PC-3 (cell line): Measurements from ENCODE around the gene TEX2. TPM values are rescaled to one million over a fixed set of nuclear protein-coding genes. Genes with fewer than 3 reads are reported as not detected.
A peak's percentile ranks its signal among the peaks of the same experiment; 100 is the strongest.
"Not testable (repeated sequence)": the region's sequence is repeated elsewhere in the genome, so short reads cannot be mapped to it uniquely, and the experiment has no call there.

Source experiments
- ATAC-seq: fragments of 200-7000 bp; cut with Tn5 transposase; 2 replicates; pipeline ENCODE4 v1.9.1; 2020; ENCODE audit warnings: mild to moderate bottlenecking, moderate library complexity
- BruUV-seq: library from RNA; stranded (reverse); fragments of 400-500 nt; replicated peaks from 2 replicates; lab custom pipeline; 2021; lab: Mats Ljungman, UMichigan
- CTCF ChIA-PET: fragments of 300-600 bp; sonication (Branson Sonifier 250); formaldehyde crosslinking; loops from one replicate; lab custom pipeline; 2022; ENCODE audit warnings: antibody characterized with exemption; lab: Charles Lee
- POLR2A ChIA-PET: fragments of 300-600 bp; sonication (Branson Sonifier 250); formaldehyde crosslinking; loops from one replicate; lab custom pipeline; 2022; ENCODE audit warnings: antibody characterized with exemption; ENCODE audit not compliant: unreplicated experiment; lab: Charles Lee
- DNase-seq: peaks from one replicate; pipeline ENCODE4 v3.0.0-alpha.2; 2015
- H2AFZ ChIP-seq: fragments of 300-600 bp; sonication (generic); 2 replicates; pipeline ENCODE4 v1.6.0; 2016; ENCODE audit warnings: antibody characterized with exemption, low read length
- H3F3A ChIP-seq: fragments of 300-600 bp; sonication (generic); one replicate; pipeline ENCODE4 v1.6.0; 2017; ENCODE audit warnings: antibody characterized with exemption, low read length, control low read depth, mild to moderate bottlenecking; ENCODE audit not compliant: unreplicated experiment
- H3K27ac ChIP-seq: fragments of 300-600 bp; sonication (generic); 2 replicates; pipeline ENCODE4 v1.5.1; 2016; ENCODE audit warnings: mild to moderate bottlenecking, low read length
- H3K27me3 ChIP-seq: fragments of 300-600 bp; sonication (generic); 2 replicates; pipeline ENCODE4 v1.6.1; 2016; ENCODE audit warnings: low read length, mixed read lengths
- H3K36me3 ChIP-seq: fragments of 300-600 bp; sonication (generic); 2 replicates; pipeline ENCODE4 v1.6.1; 2016; ENCODE audit warnings: low read depth, mixed run types, low read length, mixed read lengths
- H3K4me1 ChIP-seq: fragments of 300-600 bp; sonication (generic); 2 replicates; pipeline ENCODE4 v1.5.1; 2016; ENCODE audit warnings: low read length; ENCODE audit not compliant: insufficient read depth
- H3K4me2 ChIP-seq: fragments of 300-600 bp; sonication (generic); 2 replicates; pipeline ENCODE4 v1.6.0; 2016; ENCODE audit warnings: low read length
- H3K4me3 ChIP-seq: fragments of 300-600 bp; sonication (generic); 2 replicates; pipeline ENCODE4 v1.5.1; 2016; ENCODE audit warnings: mild to moderate bottlenecking, low read length, mixed read lengths
- H3K79me2 ChIP-seq: fragments of 300-600 bp; sonication (generic); 2 replicates; pipeline ENCODE4 v1.6.1; 2017; ENCODE audit warnings: low read length, mixed read lengths
- H3K9ac ChIP-seq: fragments of 300-600 bp; sonication (generic); 2 replicates; pipeline ENCODE4 v1.6.0; 2016; ENCODE audit warnings: mild to moderate bottlenecking, low read length
- H3K9me2 ChIP-seq: fragments of 300-600 bp; sonication (generic); replicated peaks from 2 replicates; pipeline ENCODE4 v1.6.1; 2016; ENCODE audit warnings: mixed run types, low read length, mixed read lengths
- H3K9me3 ChIP-seq: fragments of 300-600 bp; sonication (generic); 2 replicates; pipeline ENCODE4 v1.6.1; 2016; ENCODE audit warnings: low read length, mixed read lengths
- H4K20me1 ChIP-seq: fragments of 300-600 bp; sonication (generic); 2 replicates; pipeline ENCODE4 v1.6.1; 2016; ENCODE audit warnings: low read length, mixed read lengths
- EZH2 ChIP-seq: fragments of 300-600 bp; sonication (generic); IDR thresholded peaks from one replicate; pipeline ENCODE4 v1.6.1; 2017; ENCODE audit warnings: antibody characterized with exemption, mild to moderate bottlenecking, low read length; ENCODE audit not compliant: unreplicated experiment
- EZH2phosphoT487 ChIP-seq: fragments of 300-600 bp; sonication (generic); IDR thresholded peaks from 2 replicates; pipeline ENCODE4 v1.6.1; 2018; ENCODE audit warnings: mild to moderate bottlenecking, antibody characterized with exemption, low read length, borderline replicate concordance
- intact Hi-C: fragments of 100-400 bp; cut with micrococcal nuclease; formaldehyde crosslinking; loops from 2 replicates; pipeline ENCODE4 v1.9.0; 2023
- total RNA-seq: library from RNA; depleted of rRNA; stranded (reverse); fragments of >200 nt; gene quantifications from 2 replicates; pipeline ENCODE4 v1.2.3, GENCODE V29; 2014
- TF ChIP-seq, protein P1 (sequence below): fragments of 300-600 bp; sonication (generic); conservative IDR thresholded peaks from 2 replicates; pipeline ENCODE4 v1.5.1; 2017; ENCODE audit warnings: antibody characterized with exemption, low read depth, mild to moderate bottlenecking, low read length

TEX2 gene
- total RNA-seq, 1 experiment from 2014 or later: 44.2 TPM

DNA sequence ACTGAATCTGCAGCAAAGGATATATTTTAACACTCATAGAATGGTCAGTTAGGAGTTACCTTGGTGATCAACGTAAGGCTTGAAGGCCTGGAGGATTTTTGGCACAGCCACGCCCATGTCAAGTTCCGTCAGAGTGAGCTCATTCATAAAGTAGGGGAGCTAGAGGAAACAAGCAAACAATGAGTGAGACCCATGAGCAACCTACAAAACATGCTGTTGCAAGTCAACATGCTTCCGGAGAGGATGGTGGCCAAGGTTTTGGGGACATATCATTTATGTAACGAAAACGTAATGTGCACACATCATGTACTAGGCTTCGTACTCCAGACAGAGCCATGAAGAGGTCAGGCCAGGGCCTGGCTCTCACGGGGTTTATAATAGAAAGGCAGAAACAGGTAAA lies 92.0 kb downstream of the TEX2 start:
- ATAC-seq (peak; percentile 83), DNase-seq (peak; percentile 81)
- Histone ChIP-seq H3K4me3 (no peak overlapping the region), H3K9me3 (no peaks in the 10 kb centered on the region), H3K79me2 (no peaks in the 10 kb centered on the region), H3K4me2 (no peak overlapping the region), H3K9me2 (no peaks in the 10 kb centered on the region), H3F3A (no peaks in the 10 kb centered on the region), H2AFZ (no peak overlapping the region), H3K36me3 (peaks cover 14% of the 10 kb centered on the region; the same call in 1 of the 2 replicates), H3K4me1 (peaks cover 9% of the 10 kb centered on the region), H3K27me3 (no peaks in the 10 kb centered on the region), H4K20me1 (no peaks in the 10 kb centered on the region), H3K9ac (no peak overlapping the region), H3K27ac (peak overlapping the region; percentile 37)
- intact Hi-C loops: no loop called here
- no TSS peak for BruUV-seq
- ChIA-PET CTCF (interaction anchor here (0.5 kb wide), 1 partner anchor 111 kb away, joined by 4 read pairs; no protein-coding TSS in a partner anchor), POLR2A (interaction anchor here (0.7 kb wide), 1 partner anchor 17 kb away, joined by 5 read pairs; no protein-coding TSS in a partner anchor)
- TF ChIP-seq, protein P1, sequence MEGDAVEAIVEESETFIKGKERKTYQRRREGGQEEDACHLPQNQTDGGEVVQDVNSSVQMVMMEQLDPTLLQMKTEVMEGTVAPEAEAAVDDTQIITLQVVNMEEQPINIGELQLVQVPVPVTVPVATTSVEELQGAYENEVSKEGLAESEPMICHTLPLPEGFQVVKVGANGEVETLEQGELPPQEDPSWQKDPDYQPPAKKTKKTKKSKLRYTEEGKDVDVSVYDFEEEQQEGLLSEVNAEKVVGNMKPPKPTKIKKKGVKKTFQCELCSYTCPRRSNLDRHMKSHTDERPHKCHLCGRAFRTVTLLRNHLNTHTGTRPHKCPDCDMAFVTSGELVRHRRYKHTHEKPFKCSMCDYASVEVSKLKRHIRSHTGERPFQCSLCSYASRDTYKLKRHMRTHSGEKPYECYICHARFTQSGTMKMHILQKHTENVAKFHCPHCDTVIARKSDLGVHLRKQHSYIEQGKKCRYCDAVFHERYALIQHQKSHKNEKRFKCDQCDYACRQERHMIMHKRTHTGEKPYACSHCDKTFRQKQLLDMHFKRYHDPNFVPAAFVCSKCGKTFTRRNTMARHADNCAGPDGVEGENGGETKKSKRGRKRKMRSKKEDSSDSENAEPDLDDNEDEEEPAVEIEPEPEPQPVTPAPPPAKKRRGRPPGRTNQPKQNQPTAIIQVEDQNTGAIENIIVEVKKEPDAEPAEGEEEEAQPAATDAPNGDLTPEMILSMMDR: no peak
- no peak for TF ChIP-seq EZH2
- TF ChIP-seq EZH2phosphoT487: no peak

DNA sequence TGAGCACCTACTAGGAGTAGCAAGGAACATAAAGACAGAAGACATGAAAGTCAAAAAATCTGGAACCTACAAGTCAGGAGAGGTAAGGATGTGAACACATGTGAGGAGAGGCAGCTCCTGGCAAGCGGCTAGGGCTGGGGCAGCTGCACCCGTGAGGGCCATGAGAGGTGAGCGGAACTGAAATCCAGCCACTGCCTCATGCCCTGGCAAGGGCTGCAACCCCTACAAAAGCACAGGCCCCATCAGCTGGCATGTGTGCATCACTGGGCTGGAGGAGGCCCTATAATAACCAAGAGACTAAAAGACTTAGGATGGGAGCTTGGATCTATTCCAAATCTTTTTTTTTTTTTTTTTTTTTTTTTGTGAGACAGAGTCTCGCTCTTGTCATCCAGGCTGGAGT lies 92.8 kb downstream of the TEX2 start:
- H2AFZ ChIP-seq: no peak overlapping the region
- TF ChIP-seq EZH2phosphoT487: no peak
- TF ChIP-seq, protein P1: no peak
- no peak for TF ChIP-seq EZH2
- peaks cover 9% of the 10 kb centered on the region for H3K4me1 ChIP-seq
- H3K9me3 ChIP-seq: no peaks in the 10 kb centered on the region
- no peak overlapping the region for H3K4me3 ChIP-seq
- ATAC-seq (no peak), DNase-seq (no peak)
- H3F3A ChIP-seq: no peaks in the 10 kb centered on the region
- no peak overlapping the region for H3K4me2 ChIP-seq
- POLR2A ChIA-PET: no interaction called here
- no peak overlapping the region for H3K27ac ChIP-seq
- CTCF ChIA-PET: interaction anchor here (0.5 kb wide), 1 partner anchor 112 kb away, joined by 4 read pairs; no protein-coding TSS in a partner anchor
- H3K79me2 ChIP-seq: no peaks in the 10 kb centered on the region
- intact Hi-C loops: no loop called here
- H3K9ac ChIP-seq: no peak overlapping the region
- H3K36me3 ChIP-seq: peaks cover 15% of the 10 kb centered on the region; the same call in 1 of the 2 replicates
- H3K9me2 ChIP-seq: no peaks in the 10 kb centered on the region
- BruUV-seq: no TSS peak
- no peaks in the 10 kb centered on the region for H4K20me1 ChIP-seq
- H3K27me3 ChIP-seq: no peaks in the 10 kb centered on the region

DNA sequence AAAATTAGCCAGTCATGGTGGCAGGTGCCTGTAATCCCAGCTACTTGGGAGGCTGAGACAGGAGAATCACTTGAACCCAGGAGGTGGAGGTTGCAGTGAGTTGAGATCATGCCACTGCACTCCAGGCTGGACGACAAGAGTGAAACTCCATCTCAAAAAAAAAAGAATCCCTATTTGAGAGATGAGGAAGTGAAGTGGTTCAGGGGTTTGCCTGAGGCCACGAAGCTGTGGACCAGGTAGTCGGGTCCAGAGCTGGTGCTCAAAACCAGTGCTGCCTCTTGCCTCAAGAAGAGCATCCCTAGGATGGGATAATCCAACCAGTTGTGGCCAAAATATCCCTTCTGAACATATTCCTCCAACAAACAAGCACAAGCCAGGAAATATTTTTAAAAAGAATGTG lies 95.4 kb downstream of the TEX2 start:
- intact Hi-C loops, ATAC-seq, H3K27ac ChIP-seq, BruUV-seq, H3K4me3 ChIP-seq, H2AFZ ChIP-seq, H3K4me1 ChIP-seq, H3K9me3 ChIP-seq, POLR2A ChIA-PET, H3K9ac ChIP-seq, DNase-seq, H3K27me3 ChIP-seq, H3K9me2 ChIP-seq, H3K79me2 ChIP-seq, H3F3A ChIP-seq, H4K20me1 ChIP-seq, H3K4me2 ChIP-seq, CTCF ChIA-PET: not testable (repeated sequence)
- H3K36me3 ChIP-seq: peaks cover 12% of the 10 kb centered on the region; the same call in 1 of the 2 replicates
